ENCODE measurements around the gene F8. TPM values are rescaled to one million over a fixed set of nuclear protein-coding genes. Genes with fewer than 3 reads are reported as not detected.
"Not testable (repeated sequence)": the region's sequence is repeated elsewhere in the genome, so short reads cannot be mapped to it uniquely, and the experiment has no call there.

The F8 gene
- total RNA-seq, 1 experiment from 2014 or later: 2.6 TPM

- DNase-seq (ENCODE audit: low read depth, low spot score); RAD21 ChIA-PET (ENCODE audit: low non-redundant PET in 1 of 2, low total read pairs in 2 of 2, uncharacterized antibody in 2 of 2, unreplicated experiment in 2 of 2); H2AFZ ChIP-seq (ENCODE audit: low read depth, low read length, poor library complexity, severe bottlenecking); H3K4me1 ChIP-seq (ENCODE audit: control insufficient read depth in 1 of 2, insufficient read depth in 2 of 2, low read length in 2 of 2); intact Hi-C loops (cut with micrococcal nuclease); H3K36me3 ChIP-seq (ENCODE audit: control insufficient read depth in 1 of 2, insufficient read depth in 2 of 2, low read length in 2 of 2); H3K9me2 ChIP-seq (ENCODE audit: insufficient read depth); POLR2A ChIA-PET; H3K79me2 ChIP-seq (ENCODE audit: insufficient read depth, low read length); H3K27me3 ChIP-seq (ENCODE audit: insufficient read depth, low read length); H3K4me3 ChIP-seq (replicated peaks in 1 of 2; ENCODE audit: low read depth in 1 of 2, low read length in 2 of 2); ATAC-seq; H3K9me3 ChIP-seq (ENCODE audit: control insufficient read depth in 1 of 2, insufficient read depth in 1 of 2, low read depth in 1 of 2, low read length in 2 of 2); H3K27ac ChIP-seq (ENCODE audit: low read depth, low read length); H3K4me2 ChIP-seq (ENCODE audit: low read length); H4K20me1 ChIP-seq (ENCODE audit: insufficient read depth); BruUV-seq (replicated peaks); H3K9ac ChIP-seq (ENCODE audit: low read length); CTCF ChIA-PET: not testable (repeated sequence)
These were observed 137.0 kb downstream of the F8 start for GRCh38 chrX:154885549-154885948.

- H3K79me2 ChIP-seq (ENCODE audit: insufficient read depth, low read length); RAD21 ChIA-PET (ENCODE audit: low non-redundant PET in 1 of 2, low total read pairs in 2 of 2, uncharacterized antibody in 2 of 2, unreplicated experiment in 2 of 2); CTCF ChIA-PET; H3K9ac ChIP-seq (ENCODE audit: low read length); H3K4me2 ChIP-seq (ENCODE audit: low read length); H3K27ac ChIP-seq (ENCODE audit: low read depth, low read length); intact Hi-C loops (cut with micrococcal nuclease); H3K36me3 ChIP-seq (ENCODE audit: control insufficient read depth in 1 of 2, insufficient read depth in 2 of 2, low read length in 2 of 2); POLR2A ChIA-PET; H3K9me3 ChIP-seq (ENCODE audit: control insufficient read depth in 1 of 2, insufficient read depth in 1 of 2, low read depth in 1 of 2, low read length in 2 of 2); H3K4me3 ChIP-seq (replicated peaks in 1 of 2; ENCODE audit: low read depth in 1 of 2, low read length in 2 of 2); H3K9me2 ChIP-seq (ENCODE audit: insufficient read depth); ATAC-seq; H3K4me1 ChIP-seq (ENCODE audit: control insufficient read depth in 1 of 2, insufficient read depth in 2 of 2, low read length in 2 of 2); DNase-seq (ENCODE audit: low read depth, low spot score); H2AFZ ChIP-seq (ENCODE audit: low read depth, low read length, poor library complexity, severe bottlenecking); H4K20me1 ChIP-seq (ENCODE audit: insufficient read depth); BruUV-seq (replicated peaks); H3K27me3 ChIP-seq (ENCODE audit: insufficient read depth, low read length): not testable (repeated sequence)
These were observed 137.5 kb downstream of the F8 start for GRCh38 chrX:154885057-154885456.

- H3K4me1 ChIP-seq (ENCODE audit: control insufficient read depth in 1 of 2, insufficient read depth in 2 of 2, low read length in 2 of 2); H3K36me3 ChIP-seq (ENCODE audit: control insufficient read depth in 1 of 2, insufficient read depth in 2 of 2, low read length in 2 of 2); H3K9me2 ChIP-seq (ENCODE audit: insufficient read depth); H4K20me1 ChIP-seq (ENCODE audit: insufficient read depth); ATAC-seq; H3K27me3 ChIP-seq (ENCODE audit: insufficient read depth, low read length); H3K9ac ChIP-seq (ENCODE audit: low read length); DNase-seq (ENCODE audit: low read depth, low spot score); H3K9me3 ChIP-seq (ENCODE audit: control insufficient read depth in 1 of 2, insufficient read depth in 1 of 2, low read depth in 1 of 2, low read length in 2 of 2); H2AFZ ChIP-seq (ENCODE audit: low read depth, low read length, poor library complexity, severe bottlenecking); H3K4me2 ChIP-seq (ENCODE audit: low read length); H3K4me3 ChIP-seq (replicated peaks in 1 of 2; ENCODE audit: low read depth in 1 of 2, low read length in 2 of 2); H3K79me2 ChIP-seq (ENCODE audit: insufficient read depth, low read length); POLR2A ChIA-PET; H3K27ac ChIP-seq (ENCODE audit: low read depth, low read length); RAD21 ChIA-PET (ENCODE audit: low non-redundant PET in 1 of 2, low total read pairs in 2 of 2, uncharacterized antibody in 2 of 2, unreplicated experiment in 2 of 2); CTCF ChIA-PET; intact Hi-C loops (cut with micrococcal nuclease); BruUV-seq (replicated peaks): not testable (repeated sequence)
These were observed 138.5 kb downstream of the F8 start for GRCh38 chrX:154884069-154884468.
